Natural killer cell (primary cell): Measurements from ENCODE around the gene FAAH2. TPM values are rescaled to one million over a fixed set of nuclear protein-coding genes. Genes with fewer than 3 reads are reported as not detected.
"Not testable (repeated sequence)": the region's sequence is repeated elsewhere in the genome, so short reads cannot be mapped to it uniquely, and the experiment has no call there.

ENCODE experiments used
- ATAC-seq, 3 donors: fragments of 150-1000 bp in 2 of 3; fragments of 200-7000 bp in 1 of 3; cut with Tn5 transposase; 1 replicate in 1 of 3; 2 replicates in 2 of 3; pipeline ENCODE4 v1.10.0; 2021; ENCODE audit warnings: mild to moderate bottlenecking in 2 of 3, moderate library complexity in 2 of 3
- DNase-seq, 2 donors: peaks; one replicate each; pipeline versions ENCODE4 v3.0.0 to v3.0.0-alpha.2; 2013 to 2021; ENCODE audit warnings: mixed read lengths in 1 of 2
- H3K27ac ChIP-seq: one replicate; pipeline ENCODE4 v1.5.1; 2013; ENCODE audit warnings: mild to moderate bottlenecking, low read length
- H3K27me3 ChIP-seq: one replicate; pipeline ENCODE4 v1.6.1; 2013; ENCODE audit warnings: low read length; ENCODE audit not compliant: control insufficient read depth, insufficient read depth
- H3K36me3 ChIP-seq: one replicate; pipeline ENCODE4 v1.6.1; 2013; ENCODE audit warnings: low read length; ENCODE audit not compliant: control insufficient read depth, insufficient read depth
- H3K4me1 ChIP-seq: one replicate; pipeline ENCODE4 v1.6.1; 2013; ENCODE audit warnings: low read length; ENCODE audit not compliant: control insufficient read depth, insufficient read depth
- H3K4me3 ChIP-seq: one replicate; pipeline ENCODE4 v1.5.1; 2013; ENCODE audit warnings: low read length
- H3K9me3 ChIP-seq: one replicate; pipeline ENCODE4 v1.6.1; 2013; ENCODE audit warnings: low read length; ENCODE audit not compliant: control insufficient read depth, insufficient read depth
- H3K27ac Mint-ChIP-seq, 2 donors: one replicate each; pipeline ENCODE4 v1.8.0; 2022; ENCODE audit warnings: mild to moderate bottlenecking in 2 of 2, mixed read lengths in 2 of 2, moderate library complexity in 1 of 2
- H3K27me3 Mint-ChIP-seq, 2 donors: one replicate each; pipeline ENCODE4 v1.8.0; 2022; ENCODE audit warnings: low read depth in 2 of 2, mixed read lengths in 2 of 2
- H3K36me3 Mint-ChIP-seq: one replicate; pipeline ENCODE4 v1.8.0; 2022; ENCODE audit warnings: mixed read lengths
- H3K4me1 Mint-ChIP-seq, 2 donors: one replicate each; pipeline ENCODE4 v1.8.0; 2022; ENCODE audit warnings: mixed read lengths in 2 of 2
- H3K4me3 Mint-ChIP-seq: one replicate; pipeline ENCODE4 v1.8.0; 2022; ENCODE audit warnings: mild to moderate bottlenecking, moderate library complexity, mixed read lengths
- H3K9me3 Mint-ChIP-seq, 2 donors: one replicate each; pipeline ENCODE4 v1.8.0; 2022; ENCODE audit warnings: mixed read lengths in 2 of 2
- CTCF ChIP-seq: fragments of 200-600 bp; IDR thresholded peaks from one replicate; pipeline ENCODE4 v1.8.0; 2022; ENCODE audit warnings: antibody characterized with exemption
- WGBS: methylation state at CpG from one replicate; pipeline ENCODE4 v1.1.7; 2013; ENCODE audit warnings: missing lambda C conversion rate; ENCODE audit not compliant: insufficient coverage; 5-methylcytosine and 5-hydroxymethylcytosine counted together
- intact Hi-C: fragments of 100-400 bp; cut with micrococcal nuclease; formaldehyde crosslinking; loops from one replicate; pipeline ENCODE4 v1.14.2; 2022
- total RNA-seq, 4 donors: library from RNA; stranded (reverse); fragments of 120-200 nt in 1 of 4; gene quantifications; one replicate each; pipeline versions ENCODE4 v1.2.3 to v1.2.4, GENCODE V29; 2013 to 2022

The FAAH2 gene
- total RNA-seq, 3 donors from 2014 or later (not counting 1 experiment from before 2014, with no cell fraction given) = 0.12 to 1.6 (median 1.2) TPM

DNA sequence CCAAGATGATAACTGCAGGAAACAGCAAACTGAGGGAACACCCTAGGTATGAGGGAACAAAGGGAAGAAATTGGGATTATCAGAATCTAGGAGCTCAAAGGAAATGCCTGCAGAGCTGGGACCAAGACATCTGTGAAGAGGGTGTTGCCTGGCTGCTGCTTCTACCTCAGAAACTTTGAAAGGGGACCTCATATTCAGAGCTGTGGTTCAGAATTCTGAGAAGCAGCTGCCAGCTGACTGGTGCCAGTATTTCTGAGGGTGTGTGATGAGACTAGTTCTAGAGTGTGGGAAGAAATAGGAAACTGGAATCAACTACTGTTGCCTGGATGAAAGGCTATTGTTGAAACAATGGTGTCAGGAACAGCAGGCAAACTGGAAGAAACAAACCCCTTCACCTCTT lies 8.5 kb downstream of the FAAH2 start:
- Mint-ChIP-seq H3K4me3 (no peak overlapping the region), H3K4me1 (no peaks in the 10 kb centered on the region), H3K27me3 (peaks cover 3 to 7% of the 10 kb centered on the region in 2 donors), H3K27ac (no peak overlapping the region), H3K36me3 (no peaks in the 10 kb centered on the region), H3K9me3 (peaks cover 2 to 4% of the 10 kb centered on the region in 2 donors)
- no peaks in the 10 kb centered on the region for H3K27me3 ChIP-seq
- no peak overlapping the region for H3K4me3 ChIP-seq
- H3K4me1 ChIP-seq = no peaks in the 10 kb centered on the region
- no peaks in the 10 kb centered on the region for H3K9me3 ChIP-seq
- DNase-seq = no peak
- intact Hi-C loops = no loop called here
- no peaks in the 10 kb centered on the region for H3K36me3 ChIP-seq
- TF ChIP-seq CTCF = no peak
- no peak for ATAC-seq
- no peak overlapping the region for H3K27ac ChIP-seq

DNA sequence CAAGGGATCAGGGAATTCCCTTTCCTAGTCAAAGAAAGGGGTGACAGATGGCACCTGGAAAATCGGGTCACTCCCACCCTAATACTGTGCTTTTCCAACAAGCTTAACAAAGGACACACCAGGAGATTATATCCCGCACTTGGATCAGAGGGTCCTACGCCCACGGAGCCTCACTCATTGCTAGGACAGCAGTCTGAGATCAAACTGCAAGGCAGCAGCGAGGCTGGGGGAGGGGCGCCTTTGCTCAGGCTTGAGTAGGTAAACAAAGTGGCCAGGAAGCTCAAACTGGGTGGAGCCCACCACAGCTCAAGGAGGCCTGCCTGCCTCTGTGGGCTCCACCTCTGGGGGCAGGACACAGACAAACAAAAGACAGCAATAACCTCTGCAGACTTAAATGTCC lies 9.2 kb downstream of the FAAH2 start:
- ATAC-seq, H3K4me1 ChIP-seq, H3K9me3 ChIP-seq, H3K36me3 Mint-ChIP-seq, DNase-seq, H3K4me1 Mint-ChIP-seq, H3K27me3 ChIP-seq, H3K27ac Mint-ChIP-seq, intact Hi-C loops, H3K36me3 ChIP-seq, H3K4me3 ChIP-seq, H3K4me3 Mint-ChIP-seq, H3K27ac ChIP-seq, H3K27me3 Mint-ChIP-seq, H3K9me3 Mint-ChIP-seq: not testable (repeated sequence)
- WGBS = 87% methylated on average over 6 of the region's 6 CpGs

- DNase-seq (peak in 1 of 2 donors; percentile 14), ATAC-seq (no peak)
- no peaks in the 10 kb centered on the region for H3K36me3 Mint-ChIP-seq
- no peaks in the 10 kb centered on the region for H3K4me1 Mint-ChIP-seq
- no peaks in the 10 kb centered on the region for H3K27me3 ChIP-seq
- no peaks in the 10 kb centered on the region for H3K4me1 ChIP-seq
- no peak overlapping the region for H3K4me3 Mint-ChIP-seq
- H3K9me3 Mint-ChIP-seq = peaks cover 0 to 8% of the 10 kb centered on the region in 2 donors
- H3K27ac Mint-ChIP-seq = no peak overlapping the region
- peaks cover 0 to 5% of the 10 kb centered on the region in 2 donors for H3K27me3 Mint-ChIP-seq
- no peaks in the 10 kb centered on the region for H3K9me3 ChIP-seq
- no peak overlapping the region for H3K27ac ChIP-seq
- TF ChIP-seq CTCF = no peak
- H3K4me3 ChIP-seq = no peak overlapping the region
- WGBS = 100% methylated on average over 1 of the region's 2 CpGs
- no peaks in the 10 kb centered on the region for H3K36me3 ChIP-seq
- intact Hi-C loops = no loop called here
Observed at GRCh38 chrX:57313583-57314215, 27.2 kb downstream of the FAAH2 start.

GRCh38 chrX:57329008-57329407 lies 42.5 kb downstream of the FAAH2 start:
- Mint-ChIP-seq H3K4me3 (no peak overlapping the region), H3K27ac (no peak overlapping the region), H3K27me3 (peaks cover 0 to 20% of the 10 kb centered on the region in 2 donors), H3K9me3 (peaks cover 0 to 5% of the 10 kb centered on the region in 2 donors), H3K4me1 (no peaks in the 10 kb centered on the region), H3K36me3 (no peaks in the 10 kb centered on the region)
- Histone ChIP-seq H3K27me3 (no peaks in the 10 kb centered on the region), H3K9me3 (peaks cover 6% of the 10 kb centered on the region), H3K27ac (no peak overlapping the region), H3K4me3 (no peak overlapping the region), H3K4me1 (no peaks in the 10 kb centered on the region), H3K36me3 (no peaks in the 10 kb centered on the region)
- ATAC-seq = no peak
- intact Hi-C loops = no loop called here
- no peak for DNase-seq
- TF ChIP-seq CTCF = no peak

GRCh38 chrX:57335790-57336189 lies 49.3 kb downstream of the FAAH2 start:
- H3K27me3 ChIP-seq, H3K36me3 ChIP-seq, H3K27ac Mint-ChIP-seq, H3K36me3 Mint-ChIP-seq, H3K4me3 Mint-ChIP-seq, H3K4me3 ChIP-seq, ATAC-seq, H3K9me3 Mint-ChIP-seq, H3K4me1 Mint-ChIP-seq, H3K27me3 Mint-ChIP-seq, H3K9me3 ChIP-seq, H3K27ac ChIP-seq, H3K4me1 ChIP-seq, intact Hi-C loops, DNase-seq: not testable (repeated sequence)
- no CpG with 5 or more reads among the region's 2 CpGs for WGBS
